ENCODE measurements around the gene NBEAL2. TPM values are rescaled to one million over a fixed set of nuclear protein-coding genes. Genes with fewer than 3 reads are reported as not detected.

The NBEAL2 gene
- total RNA-seq, 1 donor from 2014 or later = 20.0 TPM

GRCh38 chr3:47003056-47003410 lies 23.6 kb downstream of the NBEAL2 start:
- FAIRE-seq = no peak
- DNase-seq (ENCODE audit: low read depth) = no peak
- no peaks in the 10 kb centered on the region for H3K27me3 ChIP-seq (ENCODE audit: control insufficient read depth, insufficient read depth, low read length)
- TF ChIP-seq, protein P1, sequence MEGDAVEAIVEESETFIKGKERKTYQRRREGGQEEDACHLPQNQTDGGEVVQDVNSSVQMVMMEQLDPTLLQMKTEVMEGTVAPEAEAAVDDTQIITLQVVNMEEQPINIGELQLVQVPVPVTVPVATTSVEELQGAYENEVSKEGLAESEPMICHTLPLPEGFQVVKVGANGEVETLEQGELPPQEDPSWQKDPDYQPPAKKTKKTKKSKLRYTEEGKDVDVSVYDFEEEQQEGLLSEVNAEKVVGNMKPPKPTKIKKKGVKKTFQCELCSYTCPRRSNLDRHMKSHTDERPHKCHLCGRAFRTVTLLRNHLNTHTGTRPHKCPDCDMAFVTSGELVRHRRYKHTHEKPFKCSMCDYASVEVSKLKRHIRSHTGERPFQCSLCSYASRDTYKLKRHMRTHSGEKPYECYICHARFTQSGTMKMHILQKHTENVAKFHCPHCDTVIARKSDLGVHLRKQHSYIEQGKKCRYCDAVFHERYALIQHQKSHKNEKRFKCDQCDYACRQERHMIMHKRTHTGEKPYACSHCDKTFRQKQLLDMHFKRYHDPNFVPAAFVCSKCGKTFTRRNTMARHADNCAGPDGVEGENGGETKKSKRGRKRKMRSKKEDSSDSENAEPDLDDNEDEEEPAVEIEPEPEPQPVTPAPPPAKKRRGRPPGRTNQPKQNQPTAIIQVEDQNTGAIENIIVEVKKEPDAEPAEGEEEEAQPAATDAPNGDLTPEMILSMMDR (IDR thresholded peaks at IDR 0.05; ENCODE audit: insufficient read depth, low read length, severe bottlenecking) = no peak
- peaks cover 76% of the 10 kb centered on the region for H3K36me3 ChIP-seq (ENCODE audit: control insufficient read depth, insufficient read depth, low read length)
- H3K4me3 ChIP-seq (ENCODE audit: low read depth, low read length) = no peak overlapping the region

- H3K4me3 ChIP-seq (ENCODE audit: low read depth, low read length) = no peak overlapping the region
- no peak for FAIRE-seq
- DNase-seq (ENCODE audit: low read depth) = no peak
- TF ChIP-seq, protein P1 (IDR thresholded peaks at IDR 0.05; ENCODE audit: insufficient read depth, low read length, severe bottlenecking) = no peak
- peaks cover 75% of the 10 kb centered on the region for H3K36me3 ChIP-seq (ENCODE audit: control insufficient read depth, insufficient read depth, low read length)
- no peaks in the 10 kb centered on the region for H3K27me3 ChIP-seq (ENCODE audit: control insufficient read depth, insufficient read depth, low read length)
Observed at GRCh38 chr3:47003461-47004368, 24.2 kb downstream of the NBEAL2 start.

DNA sequence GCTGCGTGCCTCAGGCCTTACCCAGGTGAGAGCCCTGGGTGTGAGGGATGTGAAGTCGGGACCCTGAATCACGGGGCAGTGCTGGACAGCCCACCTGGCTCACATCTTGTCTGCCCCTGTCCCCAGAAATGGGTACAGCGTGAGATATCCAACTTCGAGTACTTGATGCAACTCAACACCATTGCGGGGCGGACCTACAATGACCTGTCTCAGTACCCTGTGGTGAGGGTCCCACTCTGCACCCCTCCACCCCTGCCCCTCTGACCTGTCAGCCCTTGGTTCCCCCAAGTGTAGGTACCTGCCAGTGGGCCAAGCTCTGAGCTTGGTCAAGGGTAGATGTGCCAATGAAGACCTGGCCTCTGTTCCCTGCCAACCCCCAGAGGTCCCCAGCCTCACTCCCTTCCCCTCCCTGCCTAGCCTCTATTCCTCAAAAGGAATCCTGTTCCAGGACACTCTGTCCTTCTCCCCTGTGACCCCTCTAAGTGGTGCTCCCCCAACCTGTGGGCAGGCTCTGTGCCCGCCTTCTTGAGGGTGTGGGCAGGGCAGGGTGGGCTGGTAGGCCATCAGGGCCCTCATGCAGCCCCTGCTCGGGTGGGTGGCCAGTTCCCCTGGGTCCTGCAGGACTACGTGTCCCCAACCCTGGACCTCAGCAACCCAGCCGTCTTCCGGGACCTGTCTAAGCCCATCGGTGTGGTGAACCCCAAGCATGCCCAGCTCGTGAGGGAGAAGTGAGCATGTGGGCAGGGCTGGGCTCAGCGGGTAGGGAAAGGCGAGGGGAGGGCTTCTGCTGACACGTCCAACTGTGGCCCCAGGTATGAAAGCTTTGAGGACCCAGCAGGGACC lies 25.1 kb downstream of the NBEAL2 start:
- DNase-seq (ENCODE audit: low read depth) = no peak
- FAIRE-seq = no peak
- H3K27me3 ChIP-seq (ENCODE audit: control insufficient read depth, insufficient read depth, low read length) = no peaks in the 10 kb centered on the region
- peaks cover 67% of the 10 kb centered on the region for H3K36me3 ChIP-seq (ENCODE audit: control insufficient read depth, insufficient read depth, low read length)
- TF ChIP-seq, protein P1 (IDR thresholded peaks at IDR 0.05; ENCODE audit: insufficient read depth, low read length, severe bottlenecking) = no peak
- H3K4me3 ChIP-seq (ENCODE audit: low read depth, low read length) = no peak overlapping the region

- Histone ChIP-seq H3K4me3 (ENCODE audit: low read depth, low read length) (no peak overlapping the region), H3K36me3 (ENCODE audit: control insufficient read depth, insufficient read depth, low read length) (peaks cover 59% of the 10 kb centered on the region), H3K27me3 (ENCODE audit: control insufficient read depth, insufficient read depth, low read length) (no peaks in the 10 kb centered on the region)
- no peak for DNase-seq (ENCODE audit: low read depth)
- TF ChIP-seq, protein P1 (IDR thresholded peaks at IDR 0.05; ENCODE audit: insufficient read depth, low read length, severe bottlenecking) = no peak
- FAIRE-seq = no peak
Observed at GRCh38 chr3:47005212-47006144, 26.0 kb downstream of the NBEAL2 start.

- TF ChIP-seq, protein P1 (IDR thresholded peaks at IDR 0.05; ENCODE audit: insufficient read depth, low read length, severe bottlenecking) = no peak
- FAIRE-seq (peak; percentile 62), DNase-seq (ENCODE audit: low read depth) (no peak)
- Histone ChIP-seq H3K27me3 (ENCODE audit: control insufficient read depth, insufficient read depth, low read length) (no peaks in the 10 kb centered on the region), H3K36me3 (ENCODE audit: control insufficient read depth, insufficient read depth, low read length) (peaks cover 52% of the 10 kb centered on the region), H3K4me3 (ENCODE audit: low read depth, low read length) (no peak overlapping the region)
Observed at GRCh38 chr3:47006145-47006651, 26.7 kb downstream of the NBEAL2 start.

All from bronchial epithelial cell (primary cell).